Right renal cortex interstitium (tissue), 3 donors: ENCODE results near the gene CDC37L1. TPM values are rescaled to one million over a fixed set of nuclear protein-coding genes. Genes with fewer than 3 reads are reported as not detected.

Experiments used
- DNase-seq, 3 donors: peaks; one replicate each; pipeline ENCODE4 v3.0.0-alpha.2; 2013; ENCODE audit warnings: low read depth in 3 of 3, low spot score in 2 of 3
- polyA plus RNA-seq, 3 donors: library from polyadenylated mRNA; unstranded; fragments of 120-200 nt; gene quantifications; one replicate each; pipeline ENCODE4 v1.2.1, GENCODE V29; 2013; ENCODE audit not compliant: insufficient read length in 3 of 3

Gene CDC37L1
- polyA plus RNA-seq, 3 donors: 20.7 to 23.0 (median 20.8) TPM

DNA sequence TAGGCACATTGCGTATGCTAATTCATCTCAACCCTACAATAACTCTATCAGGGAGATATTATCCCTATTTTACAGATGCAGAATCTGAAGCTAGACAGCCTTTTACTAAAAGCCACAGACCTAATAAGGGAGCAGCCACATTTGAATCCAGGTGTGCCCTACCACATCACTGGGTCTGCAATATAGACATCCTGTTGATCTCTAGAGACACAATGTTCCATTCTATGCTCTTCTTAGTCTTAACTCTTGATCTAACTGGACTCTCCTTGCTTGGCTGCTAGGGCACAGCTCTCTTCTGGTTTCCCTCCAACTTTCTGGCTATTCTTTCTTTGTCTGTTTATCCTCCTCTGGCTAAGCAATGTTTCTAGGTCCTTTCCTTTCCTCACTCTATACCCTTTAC, 11.7 kb upstream of the CDC37L1 start:
- no peak for DNase-seq

DNA sequence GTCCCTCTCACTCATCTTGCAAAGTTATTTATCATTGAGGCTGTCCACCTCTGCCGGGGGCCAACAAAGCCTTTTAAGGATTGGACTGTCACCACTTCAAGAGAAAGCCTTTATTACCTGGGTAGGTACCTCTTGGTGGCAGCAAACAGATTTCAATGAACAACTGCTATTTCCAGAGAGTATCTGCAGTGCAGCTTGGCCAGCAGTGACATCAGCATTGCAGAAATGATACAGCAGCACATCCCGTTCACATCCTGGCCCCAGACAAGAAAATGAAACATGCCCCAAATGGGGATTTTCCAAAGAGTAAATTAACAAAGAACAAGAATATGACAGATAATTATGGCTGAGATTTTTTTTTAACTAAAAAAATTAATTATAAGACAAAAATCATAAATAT, 10.8 kb upstream of the CDC37L1 start:
- DNase-seq: no peak

DNA sequence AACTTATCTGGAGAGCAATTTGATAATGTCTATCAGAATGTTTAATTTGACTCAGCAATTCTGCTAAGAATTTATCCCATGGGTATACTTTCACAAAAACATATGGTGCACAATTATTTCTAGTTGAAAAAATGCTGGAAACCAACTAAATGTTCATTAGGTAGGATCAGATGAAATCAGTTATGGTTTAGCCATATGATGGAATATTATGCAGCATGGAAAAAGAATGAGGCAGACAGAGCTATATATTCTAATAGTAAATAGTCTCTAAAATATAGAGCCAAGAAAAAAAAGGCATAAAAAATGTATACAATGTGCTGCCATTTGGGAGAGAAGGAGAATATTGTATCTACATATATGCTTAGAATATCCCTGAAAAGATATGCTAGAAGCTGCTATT, 9.5 kb upstream of the CDC37L1 start:
- no peak for DNase-seq

DNA sequence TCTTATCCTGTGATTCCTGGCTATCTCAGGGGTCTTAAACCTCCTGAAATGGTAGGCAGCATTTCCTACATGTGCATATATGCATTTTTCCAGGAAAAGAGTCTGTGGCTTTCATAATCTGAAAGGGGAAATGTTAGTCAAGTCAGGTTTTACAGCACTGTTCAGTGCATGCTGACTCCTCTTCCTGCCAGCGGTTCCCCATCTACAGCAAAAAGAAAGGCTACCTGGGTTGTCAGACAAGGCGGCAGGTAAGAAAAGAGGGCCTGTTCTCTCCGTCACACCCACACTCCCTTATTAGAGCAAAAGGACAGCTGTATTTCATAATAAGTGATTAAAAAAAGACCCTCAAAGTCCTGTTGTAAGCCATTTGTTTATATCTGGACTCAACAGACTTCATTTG, 8.8 kb upstream of the CDC37L1 start:
- DNase-seq: no peak

DNA sequence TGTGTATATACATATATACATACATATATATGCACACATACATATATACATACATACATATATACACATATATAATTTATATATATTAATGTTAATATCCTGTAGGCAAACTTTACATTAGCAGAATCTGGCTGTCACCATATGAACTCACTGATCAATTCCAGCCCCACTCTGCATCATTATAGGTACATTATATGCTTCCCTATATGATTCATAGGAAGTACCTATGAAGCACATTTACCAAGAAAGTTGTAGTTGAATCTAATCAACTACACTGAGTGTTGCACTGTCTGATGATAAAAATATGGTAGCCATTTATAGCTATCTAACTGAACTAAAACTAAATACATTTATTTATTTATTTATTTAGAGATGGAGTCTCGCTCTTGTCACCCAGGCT, 7.6 kb upstream of the CDC37L1 start:
- DNase-seq: no peak

DNA sequence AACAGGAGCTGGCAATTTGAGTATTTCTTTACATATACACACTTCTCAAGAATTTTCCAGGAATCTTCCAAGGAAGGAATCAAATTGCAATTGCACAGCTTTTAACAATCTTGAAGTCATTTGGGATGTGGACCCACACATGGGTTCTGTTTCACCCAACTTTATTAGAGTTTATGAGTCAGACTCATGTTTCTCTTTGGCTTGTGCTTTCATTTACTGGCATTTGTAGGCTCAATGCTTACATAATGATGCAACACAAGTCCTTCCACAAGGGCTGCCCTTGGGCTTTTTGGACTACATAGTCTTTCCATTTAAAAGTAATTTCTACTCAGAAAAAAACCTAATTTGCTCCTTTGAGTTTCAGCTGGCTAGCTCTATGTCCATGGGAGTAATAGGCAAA, 4.6 kb upstream of the CDC37L1 start:
- DNase-seq: no peak

DNA sequence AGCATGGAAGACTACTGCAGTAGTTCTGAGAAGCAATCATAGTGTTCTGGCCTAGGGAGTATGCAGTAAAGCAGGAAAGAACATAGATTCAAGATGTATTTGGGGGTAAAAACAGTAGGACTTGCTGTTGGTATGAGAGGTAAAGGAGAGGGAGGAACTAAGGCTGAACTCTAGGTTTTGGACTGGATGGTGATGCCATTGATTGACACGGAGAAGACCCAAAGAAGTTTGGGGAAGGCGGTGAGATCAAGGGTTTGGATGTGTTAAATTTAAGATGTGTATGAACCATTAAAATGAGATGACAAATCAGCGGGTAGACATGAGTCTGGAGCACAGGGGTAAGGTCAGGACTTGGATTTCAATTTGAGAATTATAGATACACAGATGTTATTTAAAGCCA, 2.0 kb upstream of the CDC37L1 start:
- DNase-seq: no peak

DNA sequence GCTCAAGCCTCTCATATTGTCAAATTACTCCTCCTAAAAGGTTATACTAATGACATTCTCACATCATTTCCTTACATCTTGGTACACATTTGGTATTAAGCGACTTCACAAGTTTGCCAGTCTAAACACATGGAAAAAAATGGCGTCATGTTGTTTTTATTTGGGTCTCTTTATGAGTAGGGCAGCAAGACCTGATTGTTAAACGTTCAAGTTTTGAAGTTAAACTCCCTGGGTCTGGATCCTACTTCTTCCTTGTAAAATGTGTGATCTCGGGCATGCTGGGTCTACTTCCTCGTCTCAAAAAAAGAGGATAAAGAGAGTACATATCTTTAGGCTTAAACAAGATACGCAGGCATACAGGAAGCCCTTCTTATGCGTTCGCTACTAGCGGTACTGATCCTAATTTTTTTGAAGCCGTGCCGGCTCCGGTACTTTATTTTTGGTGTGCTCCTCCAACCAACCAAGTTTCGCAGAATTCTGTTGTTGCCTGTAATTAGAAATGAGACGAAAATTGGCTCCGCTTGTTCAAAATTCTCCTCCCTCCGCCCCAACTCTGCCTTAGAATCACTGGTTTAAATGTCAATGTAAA, 596 bp upstream of the CDC37L1 start:
- peak in 1 of 3 donors; percentile 78 for DNase-seq

DNA sequence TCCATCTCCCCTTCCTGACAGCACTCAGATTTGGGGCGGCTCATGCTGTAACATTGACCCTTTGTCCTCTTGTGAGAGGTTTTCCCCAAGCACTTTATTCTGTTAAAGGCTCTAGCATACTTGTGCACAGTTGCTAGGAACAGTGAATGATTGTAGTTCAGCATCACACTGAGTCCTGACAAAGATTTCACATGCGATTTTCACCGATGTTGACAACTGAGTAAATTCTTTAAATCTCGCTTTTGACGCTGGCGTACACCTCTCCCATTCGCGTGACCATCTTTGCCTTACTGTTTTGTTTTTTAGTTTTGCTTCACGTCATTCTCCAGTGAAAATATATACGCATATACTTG, 780 bp downstream of the CDC37L1 start:
- no peak for DNase-seq

DNA sequence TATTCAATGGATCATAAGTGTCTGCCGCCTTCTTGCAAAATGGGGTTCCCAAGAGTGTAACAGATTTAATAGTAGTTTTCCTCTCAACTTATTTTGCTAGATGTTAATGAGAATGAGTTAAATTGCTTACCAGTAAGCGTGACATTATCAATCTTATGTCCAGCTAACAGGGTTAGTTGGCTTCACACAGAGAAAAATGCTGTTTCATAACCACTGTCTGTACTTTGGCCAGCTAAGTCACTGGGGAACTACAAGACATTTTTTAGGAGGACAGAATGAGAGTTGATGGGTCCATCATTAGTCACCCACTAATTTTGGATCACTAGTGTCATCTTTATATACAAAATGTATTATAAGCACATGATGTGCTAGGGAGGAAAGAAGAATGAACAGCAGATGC, 1.4 kb downstream of the CDC37L1 start:
- no peak for DNase-seq

DNA sequence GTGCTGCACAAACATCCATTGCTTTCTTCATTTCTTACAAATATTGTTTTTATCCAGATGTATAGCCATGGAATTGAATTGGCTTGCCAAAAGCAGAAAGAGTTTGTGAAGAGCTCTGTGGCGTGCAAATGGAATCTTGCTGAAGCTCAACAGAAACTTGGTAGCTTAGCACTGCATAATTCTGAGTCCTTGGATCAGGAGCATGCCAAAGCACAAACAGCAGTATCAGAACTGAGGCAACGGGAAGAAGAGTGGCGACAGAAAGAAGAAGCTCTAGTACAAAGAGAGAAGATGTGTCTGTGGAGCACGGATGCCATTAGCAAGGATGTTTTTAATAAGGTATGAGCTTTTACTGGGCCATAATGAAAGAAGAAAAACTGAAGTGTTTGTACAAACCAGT, 5.5 kb downstream of the CDC37L1 start:
- DNase-seq: no peak

DNA sequence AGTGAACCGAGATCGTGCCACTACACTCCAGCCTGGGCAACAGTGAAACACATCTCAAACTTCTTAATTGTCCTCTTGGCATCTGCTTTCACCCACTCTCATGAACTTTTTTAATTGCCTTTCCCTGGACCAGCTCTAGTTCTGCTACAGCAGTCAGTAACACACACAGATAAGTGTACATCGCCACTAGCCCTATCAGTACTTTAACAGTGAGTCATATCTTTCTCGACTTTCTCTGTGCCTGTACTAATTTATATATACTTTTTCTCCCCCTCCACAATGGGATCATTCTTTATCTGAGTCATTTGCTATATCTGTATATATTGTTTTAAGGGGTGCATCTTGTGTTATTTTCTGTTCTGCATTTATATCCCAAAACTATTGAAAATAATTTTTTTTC, 6.7 kb downstream of the CDC37L1 start:
- no peak for DNase-seq

DNA sequence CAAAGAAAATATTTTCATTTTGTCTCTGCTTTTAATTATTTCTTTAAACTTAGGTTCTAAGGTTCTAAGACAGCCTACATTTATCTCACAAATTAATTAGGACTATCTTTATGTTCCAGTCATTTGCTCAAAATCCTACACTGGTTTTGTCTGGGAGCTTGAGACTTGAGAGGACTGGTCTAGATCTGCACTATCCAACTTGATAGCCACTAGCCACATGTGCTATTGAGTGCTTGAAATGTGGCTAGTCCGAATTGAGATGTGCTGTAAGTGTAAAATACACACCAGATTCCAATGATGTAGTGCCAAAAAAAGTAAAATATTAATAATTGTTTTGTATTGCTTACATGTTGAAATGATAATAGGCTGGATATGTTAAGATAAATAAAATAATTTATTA, 7.2 kb downstream of the CDC37L1 start:
- no peak for DNase-seq

DNA sequence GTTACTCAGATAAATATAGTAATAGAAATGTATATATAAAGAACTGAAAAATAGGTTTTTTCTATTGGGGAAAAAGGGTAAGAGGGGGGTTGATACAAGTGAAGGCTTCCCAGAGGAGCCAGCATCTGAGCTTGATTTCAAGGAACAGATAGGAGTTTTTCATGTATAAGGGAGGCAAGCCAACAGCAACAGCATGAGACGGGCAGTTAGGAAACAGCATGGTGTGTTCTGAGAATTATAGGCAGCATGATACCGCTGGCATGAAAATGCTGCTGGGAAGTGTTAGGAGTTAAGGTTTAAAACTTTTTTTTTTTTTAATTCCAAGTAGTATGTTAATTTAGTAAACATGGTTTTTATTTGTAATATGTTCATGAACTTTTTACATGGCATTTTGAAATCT, 9.7 kb downstream of the CDC37L1 start:
- no peak for DNase-seq

DNA sequence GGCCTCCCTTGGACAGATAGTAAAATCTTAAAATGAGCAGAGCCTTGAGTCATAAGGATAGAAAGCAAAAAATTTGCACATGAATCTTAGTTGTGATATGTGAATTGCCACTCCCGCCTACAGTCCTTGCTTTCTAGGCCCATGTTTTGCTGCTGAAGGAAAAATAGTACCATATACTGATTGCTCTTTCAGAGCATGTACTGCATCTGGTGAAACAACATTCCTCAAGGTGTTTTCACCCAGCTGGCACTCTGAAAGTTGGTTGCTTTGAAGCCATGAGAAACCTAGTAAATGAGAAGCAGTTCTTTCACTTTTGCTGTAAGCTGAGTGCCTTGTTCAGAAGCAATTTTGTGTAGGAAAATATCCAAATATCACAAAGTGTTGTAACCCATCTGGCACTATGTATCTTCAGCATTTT, 10.3 kb downstream of the CDC37L1 start:
- no peak for DNase-seq

DNA sequence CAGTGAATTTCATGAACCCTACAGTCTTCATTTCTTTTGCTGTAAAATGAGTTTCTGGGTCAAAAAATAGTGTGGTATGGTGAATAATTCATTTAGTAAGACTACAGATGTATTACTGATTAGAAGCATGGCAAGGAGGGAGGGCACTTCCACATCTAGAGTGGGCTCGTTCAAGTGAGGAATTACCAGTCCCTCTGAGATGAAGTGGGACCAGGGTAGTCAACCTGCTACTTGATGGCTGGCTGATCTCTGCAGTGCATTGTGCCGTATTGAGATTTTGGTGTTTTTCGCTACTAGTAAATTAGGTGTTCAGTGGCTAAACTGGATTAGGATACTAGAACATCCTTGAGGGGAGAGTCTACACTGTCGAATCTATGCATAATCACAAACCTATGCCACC, 10.8 kb downstream of the CDC37L1 start:
- no peak for DNase-seq

DNA sequence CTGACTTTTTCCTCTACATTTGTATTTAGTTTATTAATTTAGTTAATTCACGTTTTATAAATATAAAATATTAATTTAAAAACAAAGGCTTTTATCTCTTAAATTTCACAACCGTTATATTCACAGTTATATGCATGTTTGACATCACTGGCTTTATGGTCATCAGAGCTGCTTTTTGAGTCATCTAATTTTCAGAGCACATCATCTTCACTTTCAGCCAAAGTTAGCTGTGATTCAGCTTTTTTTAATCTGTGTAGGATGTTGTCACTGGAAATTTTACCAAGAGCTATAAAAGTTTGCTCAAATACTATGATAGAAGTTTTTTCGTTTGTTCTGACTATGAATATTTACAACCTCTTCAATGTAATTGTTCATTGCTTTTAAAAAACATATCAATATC, 12.4 kb downstream of the CDC37L1 start:
- no peak for DNase-seq

DNA sequence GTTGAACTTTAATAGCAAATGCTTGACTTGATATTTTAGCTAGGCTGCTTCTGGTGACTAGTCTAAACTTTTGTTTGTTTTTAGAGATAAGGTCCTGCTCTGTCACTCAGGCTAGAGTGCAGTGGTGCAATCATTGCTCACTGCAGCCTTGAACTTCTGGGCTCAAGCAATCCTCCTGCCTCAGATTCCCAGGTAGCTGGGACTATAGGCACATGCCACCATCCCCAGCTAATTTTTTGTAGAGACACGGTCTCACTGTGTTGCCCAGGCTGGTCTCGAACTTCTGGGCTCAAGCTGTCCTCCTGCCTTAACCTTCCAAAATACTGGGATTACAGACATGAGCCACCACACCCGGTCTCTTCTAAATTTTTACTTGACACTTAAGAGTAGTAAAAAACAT, 20.7 kb downstream of the CDC37L1 start:
- DNase-seq: no peak

DNA sequence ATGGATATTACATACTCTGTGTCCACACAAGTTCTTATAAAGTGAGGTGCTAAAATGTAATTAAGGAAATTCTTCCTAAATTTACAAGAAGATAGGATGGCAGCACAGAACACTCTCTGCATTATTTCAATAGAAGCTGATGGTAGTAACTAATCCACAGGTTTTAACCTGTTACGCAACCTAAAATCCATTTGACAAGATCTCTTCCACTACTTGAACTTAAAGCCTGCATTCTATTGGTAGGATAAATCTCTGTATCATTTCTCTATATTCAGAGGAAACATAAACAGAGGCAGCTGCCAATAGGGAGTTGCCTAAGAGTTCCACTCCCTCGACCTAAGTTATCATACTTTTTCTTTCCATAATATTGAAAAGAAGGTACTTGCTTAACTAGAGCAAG, 21.6 kb downstream of the CDC37L1 start:
- no peak for DNase-seq

DNA sequence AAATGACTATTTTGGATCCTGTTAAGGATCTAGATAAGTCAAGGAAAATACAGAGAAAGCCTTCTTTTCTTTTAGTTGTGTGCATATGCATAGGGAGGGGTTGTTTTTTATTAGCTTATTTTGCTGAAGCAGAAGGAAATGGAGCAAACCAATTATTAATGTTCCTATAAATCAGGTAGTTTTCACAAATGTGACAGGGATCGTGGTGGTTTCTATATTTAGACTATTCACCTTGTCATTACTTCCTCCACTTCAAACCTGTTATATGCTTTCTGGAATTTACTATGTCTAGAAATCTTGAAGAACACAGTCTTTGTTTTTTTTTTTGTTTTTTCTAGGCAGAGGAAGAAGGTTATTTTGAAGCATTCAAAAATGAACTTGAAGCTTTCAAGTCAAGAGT, 22.2 kb downstream of the CDC37L1 start:
- no peak for DNase-seq

DNA sequence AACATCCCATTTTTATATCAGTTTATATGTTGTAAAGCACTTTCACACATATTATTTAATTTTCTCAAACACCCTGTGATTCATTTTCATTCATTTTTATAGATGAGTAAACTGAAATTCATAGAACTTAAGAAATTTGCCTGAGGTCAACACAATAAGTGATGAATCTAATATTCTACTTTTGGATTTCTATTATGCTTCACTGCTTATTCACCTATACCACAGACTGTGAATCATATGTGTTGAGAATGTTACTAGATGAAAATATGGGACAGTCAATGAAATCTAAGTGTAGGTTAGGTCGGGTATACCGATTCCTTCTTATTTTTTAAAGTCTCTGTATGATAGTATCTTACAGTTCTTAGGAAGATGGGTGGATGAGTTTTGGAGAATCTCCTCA, 24.8 kb downstream of the CDC37L1 start:
- DNase-seq: no peak

DNA sequence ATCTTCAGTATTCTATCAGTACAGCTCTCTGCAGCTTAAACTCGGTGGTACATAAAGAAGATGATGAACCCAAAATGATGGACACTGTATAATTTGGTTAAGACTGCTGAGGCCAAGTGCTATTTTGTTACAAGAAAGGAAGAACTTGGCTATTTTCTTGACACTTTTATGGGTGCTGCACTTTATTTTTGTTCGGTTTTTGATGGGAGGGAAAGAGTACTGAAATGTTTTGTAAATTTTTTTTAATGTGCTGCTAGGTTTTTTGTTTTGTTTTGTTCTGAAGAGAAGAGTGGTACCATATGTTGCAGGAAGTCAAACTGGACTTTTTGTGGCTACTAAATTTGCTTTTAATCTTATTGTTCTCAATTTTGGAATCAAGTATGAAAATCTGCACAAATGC, 26.7 kb downstream of the CDC37L1 start:
- DNase-seq: no peak

DNA sequence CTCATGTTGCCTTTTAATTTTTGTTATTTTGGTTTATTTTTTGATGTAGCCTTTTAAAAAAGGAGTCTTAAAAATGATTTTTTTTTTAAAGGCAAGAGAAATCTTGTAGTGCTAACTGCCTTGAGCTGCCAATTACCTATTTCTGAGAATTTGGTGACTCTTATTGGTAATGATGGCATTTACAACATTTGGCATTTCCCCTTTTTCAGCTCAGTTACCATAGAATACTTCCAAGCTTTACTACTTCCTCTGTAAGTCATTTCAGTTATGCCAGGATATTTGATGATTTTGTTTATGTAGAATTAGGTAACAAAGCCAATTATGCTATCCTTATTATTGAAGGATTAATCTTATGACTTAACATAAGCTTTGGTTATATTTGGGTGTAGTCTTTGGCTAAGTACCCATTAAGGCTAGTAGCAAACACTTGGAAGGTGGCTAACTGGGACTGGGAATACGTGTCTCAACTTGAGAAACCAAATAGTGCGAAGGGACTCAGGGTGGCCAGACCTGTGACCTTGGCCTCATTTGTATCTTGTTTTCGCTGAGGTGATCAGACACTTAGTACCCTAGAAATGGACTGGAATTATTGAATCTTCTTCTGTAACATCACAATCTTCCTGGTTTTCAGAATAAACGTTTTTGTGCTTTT, 27.7 kb downstream of the CDC37L1 start:
- no peak for DNase-seq
